SU-DHL-6 (cell line): ENCODE measurements around the gene MAP3K2.

Experiments used
- CTCF ChIP-seq: fragments of 200-600 bp; sonication (generic); IDR thresholded peaks from one replicate; pipeline ENCODE4 v1.5.1; 2017; ENCODE audit warnings: antibody characterized with exemption, mild to moderate bottlenecking, low read length, moderate library complexity; ENCODE audit not compliant: insufficient read depth, poor library complexity, severe bottlenecking
- EZH2phosphoT487 ChIP-seq: fragments of 200-600 bp; sonication (generic), shearing (Covaris generic); conservative IDR thresholded peaks from 2 replicates; pipeline ENCODE4 v1.6.1; 2018; ENCODE audit warnings: mild to moderate bottlenecking, antibody characterized with exemption, low read length, moderate library complexity, mixed read lengths

DNA sequence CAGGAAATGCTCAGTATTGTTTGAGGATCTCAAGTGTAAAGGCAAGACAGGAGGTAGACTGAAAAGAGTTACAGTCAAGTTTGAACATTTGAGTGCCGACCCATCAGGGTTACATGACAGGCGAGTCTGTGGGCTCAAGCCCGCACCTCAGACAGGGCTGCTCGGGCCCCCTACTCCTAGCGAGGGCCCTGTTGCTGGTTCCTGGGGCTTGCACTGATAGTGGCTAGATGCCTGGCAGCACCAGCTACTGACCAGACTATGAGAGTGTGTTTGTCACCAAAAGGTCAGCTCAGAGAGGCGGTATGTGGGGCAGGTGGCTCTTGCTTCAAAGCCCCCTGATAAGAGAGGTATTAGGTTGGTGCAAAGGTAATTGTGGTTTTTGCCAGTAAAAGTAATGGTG is 132.1 kb downstream of the MAP3K2 start:
- TF ChIP-seq CTCF (no peak), EZH2phosphoT487 (no peak)
